Mesothelial cell of epicardium (in vitro differentiated cells): Measurements from ENCODE around the gene SDHB. TPM values are rescaled to one million over a fixed set of nuclear protein-coding genes. Genes with fewer than 3 reads are reported as not detected.

ENCODE experiments used
- DNase-seq, 2 experiments: peaks; one replicate each; pipeline ENCODE4 v3.0.0; 2021; ENCODE audit warnings: low spot score in 2 of 2; ENCODE audit not compliant: unreplicated experiment in 2 of 2
- H3K27ac Mint-ChIP-seq: 2 replicates; pipeline ENCODE4 v1.8.0; 2021; ENCODE audit warnings: mixed read lengths
- H3K27me3 Mint-ChIP-seq: 2 replicates; pipeline ENCODE4 v1.8.0; 2021; ENCODE audit warnings: low read depth, mixed read lengths
- H3K36me3 Mint-ChIP-seq: 2 replicates; pipeline ENCODE4 v1.8.0; 2021; ENCODE audit warnings: mixed read lengths
- H3K4me1 Mint-ChIP-seq: 2 replicates; pipeline ENCODE4 v1.8.0; 2021; ENCODE audit warnings: mixed read lengths
- H3K4me3 Mint-ChIP-seq: 2 replicates; pipeline ENCODE4 v1.8.0; 2021; ENCODE audit warnings: mild to moderate bottlenecking, moderate library complexity, mixed read lengths
- H3K9me3 Mint-ChIP-seq: 2 replicates; pipeline ENCODE4 v1.8.0; 2021; ENCODE audit warnings: mixed read lengths
- CTCF ChIP-seq: fragments of 200-600 bp; sonication (generic); IDR thresholded peaks from one replicate; pipeline ENCODE4 v1.5.0; 2021; ENCODE audit warnings: antibody characterized with exemption; ENCODE audit not compliant: unreplicated experiment
- total RNA-seq: library from RNA; stranded (reverse); gene quantifications from 3 replicates; pipeline ENCODE4 v1.2.1, GENCODE V29; 2021

SDHB gene
- total RNA-seq, 1 donor from 2014 or later, result 46.5 TPM

GRCh38 chr1:17014671-17015567 is 38.9 kb downstream of the SDHB start:
- H3K27ac Mint-ChIP-seq, result peak overlapping the region; percentile 53
- no peaks in the 10 kb centered on the region for H3K27me3 Mint-ChIP-seq
- TF ChIP-seq CTCF, result no peak
- peaks cover 33% of the 10 kb centered on the region for H3K4me1 Mint-ChIP-seq
- no peak for DNase-seq
- H3K4me3 Mint-ChIP-seq, result no peak overlapping the region
- H3K9me3 Mint-ChIP-seq, result no peaks in the 10 kb centered on the region
- H3K36me3 Mint-ChIP-seq, result peaks cover 14% of the 10 kb centered on the region

- Mint-ChIP-seq H3K36me3 (peaks cover 2% of the 10 kb centered on the region), H3K4me3 (no peak overlapping the region), H3K4me1 (peaks cover 33% of the 10 kb centered on the region), H3K27ac (no peak overlapping the region), H3K27me3 (no peaks in the 10 kb centered on the region), H3K9me3 (no peaks in the 10 kb centered on the region)
- no peak for DNase-seq
- TF ChIP-seq CTCF, result no peak
Measured at GRCh38 chr1:17013491-17014320, 40.1 kb downstream of the SDHB start.

GRCh38 chr1:17012775-17013490 is 40.9 kb downstream of the SDHB start:
- Mint-ChIP-seq H3K4me1 (peaks cover 33% of the 10 kb centered on the region), H3K9me3 (no peaks in the 10 kb centered on the region), H3K27ac (no peak overlapping the region), H3K27me3 (no peaks in the 10 kb centered on the region), H3K36me3 (peaks cover 2% of the 10 kb centered on the region), H3K4me3 (peak overlapping the region; percentile 83)
- TF ChIP-seq CTCF, result no peak
- no peak for DNase-seq

- TF ChIP-seq CTCF, result no peak
- Mint-ChIP-seq H3K4me3 (peak within 1 kb of the TSS; percentile 83), H3K4me1 (peaks cover 33% of the 10 kb centered on the region), H3K36me3 (peaks cover 2% of the 10 kb centered on the region), H3K27ac (peak within 1 kb of the TSS; percentile 81), H3K27me3 (no peaks in the 10 kb centered on the region), H3K9me3 (no peaks in the 10 kb centered on the region)
- DNase-seq, result peak; percentile 72 to 83
Measured at GRCh38 chr1:17011439-17012307, 42.2 kb downstream of the SDHB start, which contains the start of gene ATP13A2. ATP13A2 (minus strand) TSS chr1:17011928; CDS start chr1:17011738, 190 bp downstream.

- H3K4me1 Mint-ChIP-seq, result peaks cover 29% of the 10 kb centered on the region
Measured at GRCh38 chr1:17011092-17011438, 42.8 kb downstream of the SDHB start.

More at GRCh38 chr1:17011092-17011438, 42.8 kb downstream of the SDHB start:
- no peaks in the 10 kb centered on the region for H3K9me3 Mint-ChIP-seq
- peak overlapping the region; percentile 74 for H3K4me3 Mint-ChIP-seq
- TF ChIP-seq CTCF, result no peak
- no peak for DNase-seq
- no peaks in the 10 kb centered on the region for H3K27me3 Mint-ChIP-seq
- H3K27ac Mint-ChIP-seq, result no peak overlapping the region
- H3K36me3 Mint-ChIP-seq, result no peaks in the 10 kb centered on the region
